ENCODE measurements around the gene COPZ1.

COPZ1 gene, protein sequence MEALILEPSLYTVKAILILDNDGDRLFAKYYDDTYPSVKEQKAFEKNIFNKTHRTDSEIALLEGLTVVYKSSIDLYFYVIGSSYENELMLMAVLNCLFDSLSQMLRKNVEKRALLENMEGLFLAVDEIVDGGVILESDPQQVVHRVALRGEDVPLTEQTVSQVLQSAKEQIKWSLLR

DNA sequence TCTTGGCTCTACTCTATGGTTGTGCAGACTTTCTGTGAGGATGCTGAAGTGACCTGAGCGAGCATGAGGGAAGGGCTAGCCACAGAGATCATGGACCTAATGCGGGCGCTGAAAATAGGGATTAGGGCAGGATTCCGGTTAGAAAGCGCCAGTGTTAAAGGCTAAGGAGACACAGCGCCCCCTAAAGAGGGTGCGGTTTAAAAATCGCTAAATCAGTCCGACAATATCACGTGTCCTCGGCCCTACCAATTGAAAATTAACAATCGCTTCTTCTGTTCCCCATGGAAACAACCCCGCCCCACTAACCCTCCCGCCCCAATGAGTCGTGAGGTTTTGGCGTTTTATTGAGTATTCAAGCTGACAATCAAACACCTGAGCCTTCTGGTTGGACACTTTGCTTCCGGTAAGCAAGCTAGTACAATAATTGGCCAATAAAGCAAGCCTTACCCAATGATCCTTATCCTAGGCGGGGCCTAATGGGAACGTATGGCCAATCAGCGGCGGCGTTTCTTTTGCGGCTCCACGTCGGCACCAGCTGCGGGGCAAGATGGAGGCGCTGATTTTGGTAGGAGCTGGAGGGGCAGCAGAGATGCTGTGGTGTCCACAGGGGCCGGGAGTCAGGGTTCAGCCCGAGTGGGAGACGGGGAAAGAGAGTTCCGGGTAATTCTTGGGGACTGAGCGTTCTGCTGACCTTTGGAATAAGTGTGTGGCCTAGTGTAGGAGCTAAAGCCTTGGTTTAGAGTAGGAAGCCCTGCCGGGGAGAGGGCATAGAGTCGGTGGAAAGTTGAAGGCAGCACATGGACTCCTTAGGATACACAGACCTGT is at the start of gene COPZ1:
TSS of gene COPZ1 (plus strand) at position 515 of the 825 bp plus-strand sequence. CDS start at position 548, 33 bp downstream.
- peak; percentile 90 for DNase-seq (ENCODE audit: extremely low read depth, insufficient read length)
- no peaks in the 10 kb centered on the region; the same call in 1 of the 2 replicates for H3K36me3 ChIP-seq (ENCODE audit: control insufficient read depth, insufficient read depth, low read length)
- H3K4me3 ChIP-seq (replicated peaks; ENCODE audit: low read depth, low read length), result peak within 1 kb of the TSS; percentile 80
- TF ChIP-seq, protein P1, sequence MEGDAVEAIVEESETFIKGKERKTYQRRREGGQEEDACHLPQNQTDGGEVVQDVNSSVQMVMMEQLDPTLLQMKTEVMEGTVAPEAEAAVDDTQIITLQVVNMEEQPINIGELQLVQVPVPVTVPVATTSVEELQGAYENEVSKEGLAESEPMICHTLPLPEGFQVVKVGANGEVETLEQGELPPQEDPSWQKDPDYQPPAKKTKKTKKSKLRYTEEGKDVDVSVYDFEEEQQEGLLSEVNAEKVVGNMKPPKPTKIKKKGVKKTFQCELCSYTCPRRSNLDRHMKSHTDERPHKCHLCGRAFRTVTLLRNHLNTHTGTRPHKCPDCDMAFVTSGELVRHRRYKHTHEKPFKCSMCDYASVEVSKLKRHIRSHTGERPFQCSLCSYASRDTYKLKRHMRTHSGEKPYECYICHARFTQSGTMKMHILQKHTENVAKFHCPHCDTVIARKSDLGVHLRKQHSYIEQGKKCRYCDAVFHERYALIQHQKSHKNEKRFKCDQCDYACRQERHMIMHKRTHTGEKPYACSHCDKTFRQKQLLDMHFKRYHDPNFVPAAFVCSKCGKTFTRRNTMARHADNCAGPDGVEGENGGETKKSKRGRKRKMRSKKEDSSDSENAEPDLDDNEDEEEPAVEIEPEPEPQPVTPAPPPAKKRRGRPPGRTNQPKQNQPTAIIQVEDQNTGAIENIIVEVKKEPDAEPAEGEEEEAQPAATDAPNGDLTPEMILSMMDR (IDR thresholded peaks at IDR 0.05; ENCODE audit: insufficient read depth, low read length, poor library complexity, severe bottlenecking), result peak; percentile 77
- no peaks in the 10 kb centered on the region for H3K27me3 ChIP-seq (replicated peaks; ENCODE audit: control insufficient read depth, insufficient read depth, low read length)

DNA sequence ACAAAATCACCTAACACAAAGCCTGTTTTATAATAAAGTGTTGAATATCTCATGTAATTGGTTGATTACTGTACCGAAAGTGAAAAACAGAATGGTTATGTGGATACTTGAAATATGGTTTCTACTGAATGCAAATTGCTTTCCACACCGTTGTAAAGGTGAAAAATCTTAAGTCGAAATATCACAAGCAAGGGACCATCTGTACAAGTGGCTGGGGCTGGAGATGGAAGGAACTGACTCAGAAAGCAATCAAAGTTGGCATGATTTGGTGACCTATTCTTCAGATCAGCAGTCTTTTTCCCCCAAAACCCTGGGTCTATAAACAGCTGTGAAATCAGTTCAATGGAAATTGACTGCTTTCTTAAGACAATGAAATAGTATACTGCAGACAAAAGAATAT is 48.6 kb upstream of the COPZ1 start:
- Histone ChIP-seq H3K4me3 (replicated peaks; ENCODE audit: low read depth, low read length) (no peak overlapping the region), H3K27me3 (replicated peaks; ENCODE audit: control insufficient read depth, insufficient read depth, low read length) (no peaks in the 10 kb centered on the region), H3K36me3 (ENCODE audit: control insufficient read depth, insufficient read depth, low read length) (no peaks in the 10 kb centered on the region; the same call in 1 of the 2 replicates)
- no peak for DNase-seq (ENCODE audit: extremely low read depth, insufficient read length)
- TF ChIP-seq, protein P1 (IDR thresholded peaks at IDR 0.05; ENCODE audit: insufficient read depth, low read length, poor library complexity, severe bottlenecking), result no peak

DNA sequence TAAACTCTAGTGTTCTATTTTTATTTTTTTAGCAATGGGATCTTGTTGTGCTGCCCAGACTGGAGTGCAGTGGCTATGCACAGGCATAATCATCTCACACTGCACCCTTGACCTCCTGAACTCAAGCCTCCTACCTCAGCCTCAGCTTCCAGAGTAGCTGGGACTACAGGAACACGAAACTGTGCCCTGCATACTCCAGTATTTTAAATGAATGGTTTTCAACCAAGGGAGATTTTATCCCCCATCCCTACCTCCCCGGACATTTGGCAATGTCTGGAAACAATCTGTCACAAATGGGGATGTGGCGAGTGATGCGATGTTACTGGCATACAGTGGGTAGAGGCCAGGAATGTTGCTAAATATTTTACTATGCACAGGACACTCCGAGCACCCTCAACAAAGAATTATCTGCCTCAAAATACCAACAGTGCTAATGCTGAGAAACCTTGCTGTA is 47.1 kb upstream of the COPZ1 start:
- no peak for DNase-seq (ENCODE audit: extremely low read depth, insufficient read length)
- Histone ChIP-seq H3K36me3 (ENCODE audit: control insufficient read depth, insufficient read depth, low read length) (peaks cover 4% of the 10 kb centered on the region), H3K4me3 (replicated peaks; ENCODE audit: low read depth, low read length) (peak overlapping the region; percentile 100), H3K27me3 (replicated peaks; ENCODE audit: control insufficient read depth, insufficient read depth, low read length) (no peaks in the 10 kb centered on the region)
- TF ChIP-seq, protein P1 (IDR thresholded peaks at IDR 0.05; ENCODE audit: insufficient read depth, low read length, poor library complexity, severe bottlenecking), result no peak

DNA sequence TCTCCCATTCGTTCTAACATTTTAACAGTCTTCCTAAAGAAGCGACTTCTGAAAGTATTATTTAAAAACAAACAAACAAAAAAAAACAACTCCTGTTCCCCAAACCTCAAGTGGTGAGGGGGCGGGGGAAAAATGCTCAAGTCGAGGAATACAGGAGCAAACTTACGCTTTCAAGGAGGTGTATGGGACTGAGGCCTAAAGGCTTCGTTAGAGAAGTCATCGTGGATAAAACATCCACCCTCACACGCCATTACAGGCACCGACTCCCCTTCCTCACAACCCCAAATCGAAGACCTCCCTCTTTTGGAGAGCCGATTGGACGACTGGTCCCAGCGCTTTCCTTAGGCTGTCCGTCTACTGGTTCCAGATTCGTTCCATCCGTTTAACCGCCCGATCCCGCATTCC is 45.7 kb upstream of the COPZ1 start:
- TF ChIP-seq, protein P1 (IDR thresholded peaks at IDR 0.05; ENCODE audit: insufficient read depth, low read length, poor library complexity, severe bottlenecking), result no peak
- DNase-seq (ENCODE audit: extremely low read depth, insufficient read length), result no peak
- Histone ChIP-seq H3K27me3 (replicated peaks; ENCODE audit: control insufficient read depth, insufficient read depth, low read length) (no peaks in the 10 kb centered on the region), H3K36me3 (ENCODE audit: control insufficient read depth, insufficient read depth, low read length) (peaks cover 10% of the 10 kb centered on the region), H3K4me3 (replicated peaks; ENCODE audit: low read depth, low read length) (peak overlapping the region; percentile 100)

DNA sequence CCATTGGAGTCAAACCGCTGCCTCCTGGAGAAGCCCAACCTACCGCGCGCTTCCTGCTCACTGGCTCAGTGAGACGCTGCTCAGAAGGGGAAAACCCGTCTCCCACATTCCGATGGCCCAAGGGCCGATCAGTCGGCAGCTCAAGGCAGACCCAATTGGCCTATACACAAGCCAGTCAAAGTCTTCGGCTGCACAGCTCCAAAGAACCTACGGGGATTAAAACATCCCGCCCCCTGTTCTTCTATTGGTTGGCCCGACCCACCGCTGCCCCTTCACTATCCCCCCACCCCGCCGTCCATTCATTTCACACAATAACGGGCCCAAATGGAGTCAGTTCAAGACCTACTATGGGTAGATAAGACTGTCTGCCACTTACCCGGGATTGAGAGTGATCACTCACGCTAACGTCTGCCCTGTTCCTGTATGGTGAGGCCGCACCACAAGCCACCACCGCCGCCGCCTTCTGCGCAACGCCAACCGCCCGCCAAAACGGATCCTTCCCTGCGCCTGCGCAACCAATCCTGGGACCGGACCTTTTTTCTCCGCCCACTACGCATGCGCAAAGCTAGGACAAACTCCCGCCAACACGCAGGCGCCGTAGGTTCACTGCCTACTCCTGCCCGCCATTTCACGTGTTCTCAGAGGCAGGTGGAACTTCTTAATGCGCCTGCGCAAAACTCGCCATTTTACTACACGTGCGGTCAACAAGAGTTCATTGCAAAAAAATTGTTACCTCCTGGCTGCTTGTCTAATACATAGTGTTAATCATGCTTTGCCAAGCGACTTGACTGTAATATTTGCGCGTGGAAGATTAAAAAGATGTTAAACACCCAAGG is 45.1 kb upstream of the COPZ1 start, which contains the start of gene CBX5:
TSS of gene CBX5 (minus strand) at position 491 of the 836 bp plus-strand sequence. CDS start 22,472 bp downstream, outside the sequence.
- TF ChIP-seq, protein P1 (IDR thresholded peaks at IDR 0.05; ENCODE audit: insufficient read depth, low read length, poor library complexity, severe bottlenecking), result no peak
- Histone ChIP-seq H3K4me3 (replicated peaks; ENCODE audit: low read depth, low read length) (peak within 1 kb of the TSS; percentile 100), H3K27me3 (replicated peaks; ENCODE audit: control insufficient read depth, insufficient read depth, low read length) (no peaks in the 10 kb centered on the region), H3K36me3 (ENCODE audit: control insufficient read depth, insufficient read depth, low read length) (peaks cover 10% of the 10 kb centered on the region)
- peak; percentile 95 for DNase-seq (ENCODE audit: extremely low read depth, insufficient read length)

Measured in GM06990 (cell line).